ENCODE measurements around the gene INPP5A.
"Not testable (repeated sequence)": the region's sequence is repeated elsewhere in the genome, so short reads cannot be mapped to it uniquely, and the experiment has no call there.

Gene INPP5A

GRCh38 chr10:132757171-132757570 is 219.6 kb downstream of the INPP5A start:
- Histone ChIP-seq H3K4me3 (ENCODE audit: low read depth, low read length) (no peak overlapping the region), H3K27me3 (ENCODE audit: control insufficient read depth, insufficient read depth, low read length) (no peaks in the 10 kb centered on the region), H3K9ac (ENCODE audit: low read depth, low read length) (no peak overlapping the region), H3K36me3 (ENCODE audit: control insufficient read depth, insufficient read depth, low read length) (peaks cover 5% of the 10 kb centered on the region), H3K4me1 (ENCODE audit: control insufficient read depth, insufficient read depth, low read length) (no peaks in the 10 kb centered on the region), H3K9me3 (ENCODE audit: control insufficient read depth, insufficient read depth, low read length) (no peaks in the 10 kb centered on the region)

DNA sequence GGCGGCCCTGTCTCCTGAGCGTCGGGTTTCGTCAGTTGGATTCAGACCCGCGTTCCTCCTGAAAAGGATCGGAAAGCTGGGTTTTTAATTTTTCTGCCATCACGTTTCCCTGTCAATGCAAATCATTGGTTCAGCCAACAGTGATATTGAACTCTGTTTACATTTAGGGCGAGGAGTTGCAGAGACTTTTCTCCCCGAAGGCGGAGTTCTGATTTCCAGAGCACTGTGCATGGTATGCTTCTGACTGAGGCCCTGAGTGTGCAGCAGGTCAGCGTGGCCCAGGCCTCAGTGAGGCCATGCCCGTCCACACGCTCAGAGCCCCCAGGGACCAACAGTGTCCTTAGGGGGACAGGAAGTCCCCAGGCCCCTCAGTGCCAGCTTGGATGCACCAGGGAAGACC is 221.3 kb downstream of the INPP5A start:
- no peaks in the 10 kb centered on the region for H3K4me1 ChIP-seq (ENCODE audit: control insufficient read depth, insufficient read depth, low read length)
- H3K4me3 ChIP-seq (ENCODE audit: low read depth, low read length): no peak overlapping the region
- peaks cover 7% of the 10 kb centered on the region for H3K36me3 ChIP-seq (ENCODE audit: control insufficient read depth, insufficient read depth, low read length)
- no peaks in the 10 kb centered on the region for H3K9me3 ChIP-seq (ENCODE audit: control insufficient read depth, insufficient read depth, low read length)
- no peaks in the 10 kb centered on the region for H3K27me3 ChIP-seq (ENCODE audit: control insufficient read depth, insufficient read depth, low read length)
- H3K9ac ChIP-seq (ENCODE audit: low read depth, low read length): no peak overlapping the region

DNA sequence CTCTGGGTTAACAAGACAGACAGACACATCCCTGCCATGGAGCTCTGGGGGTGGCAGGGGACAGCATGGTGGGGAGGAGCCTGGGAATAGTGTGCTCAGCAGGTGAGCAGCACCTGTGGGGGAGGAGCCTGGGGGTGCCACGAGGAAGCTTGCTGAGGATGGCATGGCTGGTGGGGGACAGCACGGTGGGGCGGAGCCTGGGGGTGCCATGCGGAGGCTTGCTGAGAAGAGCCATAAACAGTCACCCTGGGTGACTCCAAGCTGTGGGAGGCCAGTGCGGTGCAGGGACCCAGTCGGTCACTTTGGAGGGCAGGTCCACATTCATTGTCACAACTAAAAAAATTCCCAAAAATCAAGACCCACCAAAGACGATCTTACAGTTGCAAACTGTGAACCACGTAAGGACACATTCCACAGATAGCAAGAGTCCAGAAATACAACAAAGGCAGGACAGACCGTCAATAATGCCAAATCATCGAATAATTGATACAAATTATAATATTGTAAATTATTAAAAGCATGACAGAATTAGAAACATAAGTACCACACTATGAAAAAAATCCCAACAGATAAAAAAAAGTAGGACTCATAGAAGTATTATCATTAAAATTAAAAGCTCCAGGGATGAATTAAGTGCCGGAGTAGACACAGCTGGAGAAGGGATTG is 223.9 kb downstream of the INPP5A start:
- Histone ChIP-seq H3K9ac (ENCODE audit: low read depth, low read length) (no peak overlapping the region), H3K27me3 (ENCODE audit: control insufficient read depth, insufficient read depth, low read length) (no peaks in the 10 kb centered on the region), H3K36me3 (ENCODE audit: control insufficient read depth, insufficient read depth, low read length) (peaks cover 3% of the 10 kb centered on the region)

DNA sequence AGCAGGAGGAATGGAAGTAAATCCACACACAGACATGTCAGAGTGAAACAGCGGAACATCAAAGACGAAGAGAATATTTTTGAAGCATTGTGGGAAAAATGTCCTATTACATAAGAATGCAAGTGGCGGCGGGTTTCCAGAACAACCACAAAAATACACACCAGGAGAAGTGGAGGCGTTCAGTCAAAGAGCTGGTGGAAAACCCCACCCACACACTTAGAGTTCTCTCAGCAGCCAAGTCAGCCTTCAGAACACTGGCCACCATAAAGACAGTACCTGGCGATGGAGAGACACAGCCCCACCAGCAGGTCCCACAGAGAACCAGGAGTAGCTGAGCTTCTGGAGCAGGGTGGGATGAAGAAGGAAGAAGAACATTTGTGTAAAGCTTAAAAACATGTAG is 224.7 kb downstream of the INPP5A start:
- no peak overlapping the region for H3K9ac ChIP-seq (ENCODE audit: low read depth, low read length)
- H3K36me3 ChIP-seq (ENCODE audit: control insufficient read depth, insufficient read depth, low read length): peaks cover 3% of the 10 kb centered on the region
- no peak overlapping the region for H3K4me3 ChIP-seq (ENCODE audit: low read depth, low read length)
- H3K4me1 ChIP-seq (ENCODE audit: control insufficient read depth, insufficient read depth, low read length): no peaks in the 10 kb centered on the region
- no peaks in the 10 kb centered on the region for H3K27me3 ChIP-seq (ENCODE audit: control insufficient read depth, insufficient read depth, low read length)
- no peaks in the 10 kb centered on the region for H3K9me3 ChIP-seq (ENCODE audit: control insufficient read depth, insufficient read depth, low read length)

More for the DNA sequence above, 223.9 kb downstream of the INPP5A start:
- Histone ChIP-seq H3K4me1 (ENCODE audit: control insufficient read depth, insufficient read depth, low read length) (no peaks in the 10 kb centered on the region), H3K4me3 (ENCODE audit: low read depth, low read length) (no peak overlapping the region), H3K9me3 (ENCODE audit: control insufficient read depth, insufficient read depth, low read length) (no peaks in the 10 kb centered on the region)

DNA sequence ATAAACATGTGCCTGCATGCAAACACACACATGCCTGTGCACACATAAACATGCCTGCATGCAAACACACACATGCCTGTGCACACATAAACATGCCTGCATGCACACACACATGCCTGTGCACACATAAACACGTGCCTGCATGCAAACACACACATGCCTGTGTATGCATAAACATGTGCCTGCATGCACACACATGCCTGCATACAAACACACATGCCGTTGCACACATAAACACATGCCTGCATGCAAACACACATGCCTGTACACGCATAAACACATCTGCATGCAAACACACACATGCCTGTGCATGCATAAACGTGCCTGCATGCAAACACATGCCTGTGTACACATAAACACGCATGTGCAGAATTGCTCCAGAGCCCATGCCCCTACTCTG is 226.0 kb downstream of the INPP5A start:
- no peaks in the 10 kb centered on the region for H3K4me1 ChIP-seq (ENCODE audit: control insufficient read depth, insufficient read depth, low read length)
- H3K9ac ChIP-seq (ENCODE audit: low read depth, low read length): no peak overlapping the region
- peaks cover 3% of the 10 kb centered on the region for H3K36me3 ChIP-seq (ENCODE audit: control insufficient read depth, insufficient read depth, low read length)
- no peak overlapping the region for H3K4me3 ChIP-seq (ENCODE audit: low read depth, low read length)
- no peaks in the 10 kb centered on the region for H3K9me3 ChIP-seq (ENCODE audit: control insufficient read depth, insufficient read depth, low read length)
- no peaks in the 10 kb centered on the region for H3K27me3 ChIP-seq (ENCODE audit: control insufficient read depth, insufficient read depth, low read length)

- no peak overlapping the region for H3K9ac ChIP-seq (ENCODE audit: low read depth, low read length)
- no peaks in the 10 kb centered on the region for H3K27me3 ChIP-seq (ENCODE audit: control insufficient read depth, insufficient read depth, low read length)
- no peak overlapping the region for H3K4me3 ChIP-seq (ENCODE audit: low read depth, low read length)
- peaks cover 3% of the 10 kb centered on the region for H3K36me3 ChIP-seq (ENCODE audit: control insufficient read depth, insufficient read depth, low read length)
- no peaks in the 10 kb centered on the region for H3K9me3 ChIP-seq (ENCODE audit: control insufficient read depth, insufficient read depth, low read length)
- H3K4me1 ChIP-seq (ENCODE audit: control insufficient read depth, insufficient read depth, low read length): no peaks in the 10 kb centered on the region
Measured at GRCh38 chr10:132764108-132764507, 226.5 kb downstream of the INPP5A start.

DNA sequence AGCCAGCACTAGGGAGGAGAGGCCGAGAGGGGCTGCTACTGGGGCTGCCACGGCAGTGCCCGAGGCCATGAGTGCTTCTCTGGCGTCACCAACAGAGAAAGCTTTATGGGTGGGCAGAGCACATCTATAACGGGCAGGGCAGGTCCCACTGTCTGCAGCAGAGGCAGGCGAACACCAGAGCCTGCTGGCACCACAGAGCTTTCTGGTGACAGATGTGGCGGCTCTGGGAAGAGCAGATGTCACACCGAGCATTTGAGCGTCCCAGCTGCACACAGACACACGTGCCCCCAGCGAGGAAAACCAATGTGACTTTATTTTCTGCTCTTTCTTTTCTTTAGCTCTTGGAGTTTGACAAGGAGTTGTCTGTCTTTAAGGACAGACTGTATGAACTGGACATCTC is 227.8 kb downstream of the INPP5A start:
- peaks cover 3% of the 10 kb centered on the region for H3K36me3 ChIP-seq (ENCODE audit: control insufficient read depth, insufficient read depth, low read length)
- no peaks in the 10 kb centered on the region for H3K9me3 ChIP-seq (ENCODE audit: control insufficient read depth, insufficient read depth, low read length)
- H3K4me3 ChIP-seq (ENCODE audit: low read depth, low read length): no peak overlapping the region
- no peaks in the 10 kb centered on the region for H3K4me1 ChIP-seq (ENCODE audit: control insufficient read depth, insufficient read depth, low read length)
- H3K9ac ChIP-seq (ENCODE audit: low read depth, low read length): no peak overlapping the region
- no peaks in the 10 kb centered on the region for H3K27me3 ChIP-seq (ENCODE audit: control insufficient read depth, insufficient read depth, low read length)

GRCh38 chr10:132766291-132766690 is 228.7 kb downstream of the INPP5A start:
- Histone ChIP-seq H3K4me3 (ENCODE audit: low read depth, low read length) (no peak overlapping the region), H3K9ac (ENCODE audit: low read depth, low read length) (no peak overlapping the region), H3K9me3 (ENCODE audit: control insufficient read depth, insufficient read depth, low read length) (no peaks in the 10 kb centered on the region), H3K4me1 (ENCODE audit: control insufficient read depth, insufficient read depth, low read length) (no peaks in the 10 kb centered on the region), H3K36me3 (ENCODE audit: control insufficient read depth, insufficient read depth, low read length) (peaks cover 3% of the 10 kb centered on the region), H3K27me3 (ENCODE audit: control insufficient read depth, insufficient read depth, low read length) (no peaks in the 10 kb centered on the region)

DNA sequence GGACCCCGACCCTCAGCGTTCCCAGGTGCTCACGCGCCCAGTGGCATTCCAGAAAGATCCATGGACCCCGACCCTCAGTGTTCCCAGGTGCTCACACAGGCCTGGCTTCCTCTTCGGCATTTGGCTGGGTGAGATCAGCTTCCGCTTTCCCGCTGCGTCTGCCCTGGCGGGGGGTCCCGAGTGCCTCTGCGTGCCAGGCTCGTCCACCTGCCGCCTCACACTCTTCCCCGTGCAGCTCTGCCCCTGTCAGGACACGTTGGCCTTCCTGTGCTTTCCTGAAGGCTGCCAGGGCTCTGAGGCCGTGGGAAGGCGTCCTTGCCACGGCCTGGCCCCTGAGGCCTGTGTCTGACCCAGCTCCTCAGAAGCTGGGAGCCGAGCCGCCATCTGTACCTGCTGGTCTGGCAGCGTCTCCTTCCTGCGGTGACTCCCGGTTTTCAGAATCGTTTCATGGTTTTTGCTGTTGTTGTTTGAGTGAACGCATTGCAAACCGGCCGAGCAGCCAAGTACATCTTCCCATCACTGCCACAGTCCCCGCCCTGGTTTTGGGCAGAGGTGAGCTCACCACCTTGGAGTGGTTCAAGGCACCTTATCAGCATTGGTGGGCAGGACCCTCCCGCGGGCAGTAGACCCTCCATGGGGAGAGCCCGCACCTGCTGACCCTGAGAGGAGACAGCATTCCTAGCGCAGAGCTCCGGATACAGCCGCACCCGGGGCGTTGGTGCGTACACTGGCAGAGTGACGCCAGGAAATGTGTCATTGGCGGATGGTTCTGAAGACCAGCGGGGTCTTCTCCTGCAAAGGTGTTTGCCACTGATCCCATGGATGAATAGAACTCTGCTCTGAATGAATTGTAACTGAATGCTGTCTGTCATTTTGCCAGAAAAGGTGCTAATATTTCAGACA is 231.0 kb downstream of the INPP5A start:
- Histone ChIP-seq H3K4me1 (ENCODE audit: control insufficient read depth, insufficient read depth, low read length) (no peaks in the 10 kb centered on the region), H3K27me3 (ENCODE audit: control insufficient read depth, insufficient read depth, low read length) (no peaks in the 10 kb centered on the region), H3K9ac (ENCODE audit: low read depth, low read length) (no peak overlapping the region), H3K36me3 (ENCODE audit: control insufficient read depth, insufficient read depth, low read length) (no peaks in the 10 kb centered on the region), H3K9me3 (ENCODE audit: control insufficient read depth, insufficient read depth, low read length) (no peaks in the 10 kb centered on the region), H3K4me3 (ENCODE audit: low read depth, low read length) (no peak overlapping the region)

GRCh38 chr10:132770061-132771021 is 232.8 kb downstream of the INPP5A start:
- H3K4me1 ChIP-seq (ENCODE audit: control insufficient read depth, insufficient read depth, low read length): no peaks in the 10 kb centered on the region
- no peak overlapping the region for H3K9ac ChIP-seq (ENCODE audit: low read depth, low read length)
- no peaks in the 10 kb centered on the region for H3K27me3 ChIP-seq (ENCODE audit: control insufficient read depth, insufficient read depth, low read length)
- no peaks in the 10 kb centered on the region for H3K9me3 ChIP-seq (ENCODE audit: control insufficient read depth, insufficient read depth, low read length)
- no peaks in the 10 kb centered on the region for H3K36me3 ChIP-seq (ENCODE audit: control insufficient read depth, insufficient read depth, low read length)
- H3K4me3 ChIP-seq (ENCODE audit: low read depth, low read length): no peak overlapping the region

DNA sequence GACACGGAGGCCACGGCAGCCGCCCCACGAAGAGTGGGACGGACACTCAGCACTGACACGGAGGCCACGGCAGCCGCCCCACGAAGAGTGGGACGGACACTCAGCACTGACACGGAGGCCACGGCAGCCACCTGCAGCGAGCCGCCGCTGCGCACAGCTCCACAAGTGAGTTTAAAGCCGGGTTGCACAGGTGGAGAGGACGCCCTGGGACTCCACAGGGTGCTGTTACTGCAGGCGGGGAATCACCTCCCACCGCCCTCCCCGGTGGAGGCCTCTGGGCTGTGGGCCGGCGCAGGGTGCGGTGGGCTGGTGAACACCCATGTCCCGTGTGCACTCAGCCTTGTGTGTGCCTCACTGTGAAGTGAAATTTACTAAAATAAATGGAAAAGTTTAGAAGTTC is 235.2 kb downstream of the INPP5A start:
- H3K27me3 ChIP-seq (ENCODE audit: control insufficient read depth, insufficient read depth, low read length); H3K4me1 ChIP-seq (ENCODE audit: control insufficient read depth, insufficient read depth, low read length); H3K9ac ChIP-seq (ENCODE audit: low read depth, low read length); H3K9me3 ChIP-seq (ENCODE audit: control insufficient read depth, insufficient read depth, low read length); H3K4me3 ChIP-seq (ENCODE audit: low read depth, low read length); H3K36me3 ChIP-seq (ENCODE audit: control insufficient read depth, insufficient read depth, low read length): not testable (repeated sequence)

Data from iPS-15b (cell line).